HG03342 (cell line): ENCODE results near the gene ANKRD34A.

Experiments used
- ATAC-seq: cut with Tn5 transposase; IDR thresholded peaks from one replicate; pipeline ENCODE4 v1.9.1; 2021; ENCODE audit warnings: mild to moderate bottlenecking, moderate library complexity; ENCODE audit not compliant: unreplicated experiment

The ANKRD34A gene

DNA sequence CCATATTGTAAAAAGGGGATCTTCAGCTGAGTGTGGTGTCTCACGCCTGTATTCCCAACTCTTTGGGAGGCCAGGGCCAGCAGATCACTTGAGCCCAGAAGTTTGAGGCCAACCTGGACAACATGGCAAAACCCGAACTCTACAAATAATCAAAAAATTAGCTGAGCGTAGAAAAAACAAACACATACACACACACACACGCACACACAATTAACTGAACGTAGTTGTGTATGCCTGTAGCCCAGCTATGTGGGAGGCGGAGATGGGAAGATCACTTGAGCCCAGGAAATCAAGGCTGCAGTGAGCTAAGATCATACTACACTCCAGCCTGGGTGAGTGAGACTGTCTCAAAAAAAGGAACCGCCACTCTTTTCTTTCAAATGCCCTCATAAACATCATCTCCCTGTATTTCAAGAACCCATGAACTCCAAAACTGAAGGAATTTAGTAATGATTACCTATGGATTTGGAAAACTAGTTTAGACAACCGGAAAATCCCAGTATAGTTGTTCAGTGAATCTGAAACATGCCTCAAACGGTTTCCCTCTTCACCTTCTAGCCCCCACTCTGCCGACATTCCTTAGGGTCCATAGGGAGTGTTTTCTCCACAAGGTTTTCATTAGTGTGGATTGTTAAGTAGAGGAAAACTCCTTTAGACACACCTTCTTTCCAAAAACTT is 27.5 kb upstream of the ANKRD34A start:
- no peak for ATAC-seq

- no peak for ATAC-seq
Measured at GRCh38 chr1:145990249-145990855, 26.0 kb upstream of the ANKRD34A start.

GRCh38 chr1:145988773-145989172 is 24.4 kb upstream of the ANKRD34A start:
- no peak for ATAC-seq

DNA sequence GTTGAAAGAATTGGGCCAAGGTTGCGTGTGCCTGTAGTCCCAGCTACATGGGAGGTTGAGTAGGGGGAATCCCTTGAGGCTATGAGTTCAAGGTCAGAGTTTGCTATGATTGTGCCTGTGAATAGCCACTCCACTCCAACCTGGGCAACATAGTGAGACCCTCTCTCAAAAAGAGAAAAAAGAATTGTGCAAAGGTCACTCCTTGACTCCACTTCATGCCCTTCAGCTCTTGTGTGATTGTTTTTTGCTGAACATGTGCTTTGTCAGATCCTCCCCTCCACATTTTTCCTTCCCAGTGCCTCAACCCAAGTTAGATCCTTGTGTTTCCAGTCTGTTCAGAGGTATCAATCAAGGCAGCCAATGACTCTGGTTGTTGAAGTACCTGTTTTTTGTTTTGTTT is 23.6 kb upstream of the ANKRD34A start:
- ATAC-seq: no peak

GRCh38 chr1:145986551-145986950 is 22.2 kb upstream of the ANKRD34A start:
- no peak for ATAC-seq

- ATAC-seq: no peak
Measured at GRCh38 chr1:145985502-145986439, 21.4 kb upstream of the ANKRD34A start.

DNA sequence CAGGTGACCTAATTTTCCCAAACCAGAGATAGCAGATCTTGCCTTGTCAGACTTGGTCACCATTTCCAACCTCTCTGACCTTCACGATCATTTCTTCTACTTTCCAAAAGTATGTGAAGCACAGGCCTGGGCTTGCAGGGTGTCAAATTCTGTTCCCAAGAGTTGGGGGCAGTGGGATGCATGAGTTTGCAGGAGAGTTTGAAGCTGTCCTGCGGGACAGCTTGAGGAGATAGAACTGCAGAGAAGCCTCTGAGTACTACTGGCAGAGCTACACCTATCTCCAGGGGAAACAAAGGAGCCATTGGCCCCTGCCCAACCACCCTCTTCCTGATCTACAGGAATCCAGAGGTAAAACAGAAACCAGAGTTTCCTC is 20.7 kb upstream of the ANKRD34A start:
- no peak for ATAC-seq

DNA sequence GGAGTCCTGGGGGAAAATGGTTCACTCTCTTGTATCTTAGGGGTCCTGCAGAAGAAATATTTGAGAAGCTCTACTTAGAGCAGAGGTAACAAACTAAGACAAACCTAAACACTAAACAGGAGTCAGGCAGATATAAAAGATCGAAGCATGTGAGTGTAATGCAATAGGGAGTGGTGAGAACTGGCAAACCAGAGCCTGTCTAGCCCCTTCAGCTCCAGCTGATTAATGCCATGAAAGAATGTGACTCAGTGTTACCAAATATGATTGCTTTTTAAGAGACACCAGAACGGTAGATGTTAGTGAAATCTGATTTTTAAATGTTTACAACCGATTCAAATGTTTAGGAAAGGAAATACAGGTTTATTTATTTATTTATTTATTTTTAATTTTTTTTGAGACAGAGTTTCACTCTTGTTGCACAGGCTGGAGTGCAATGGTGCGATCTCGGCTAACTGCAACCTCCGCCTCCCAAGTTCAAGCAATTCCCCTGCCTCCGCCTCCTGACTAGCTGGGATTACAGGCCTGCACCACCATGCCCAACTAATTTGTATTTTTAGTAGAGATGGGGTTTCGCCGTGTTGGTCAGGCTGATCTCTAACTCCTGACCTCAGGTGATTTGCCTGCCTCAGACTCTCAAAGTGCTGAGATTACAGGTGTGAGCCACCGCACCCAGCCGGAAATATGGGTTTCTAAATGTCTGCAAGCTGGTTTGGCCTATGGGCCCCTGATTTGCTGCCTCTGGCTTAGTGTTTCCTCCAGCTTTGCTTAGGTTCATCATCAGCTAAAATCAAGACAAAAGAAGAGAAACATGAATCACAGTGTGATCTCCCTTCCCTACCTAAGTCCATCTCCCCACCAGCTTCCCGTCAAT is 19.8 kb upstream of the ANKRD34A start:
- no peak for ATAC-seq

- ATAC-seq: no peak
Measured at GRCh38 chr1:145983206-145983675, 18.9 kb upstream of the ANKRD34A start.

GRCh38 chr1:145982010-145982723 is 17.8 kb upstream of the ANKRD34A start:
- ATAC-seq: no peak

- no peak for ATAC-seq
Measured at GRCh38 chr1:145980457-145980994, 16.2 kb upstream of the ANKRD34A start.

DNA sequence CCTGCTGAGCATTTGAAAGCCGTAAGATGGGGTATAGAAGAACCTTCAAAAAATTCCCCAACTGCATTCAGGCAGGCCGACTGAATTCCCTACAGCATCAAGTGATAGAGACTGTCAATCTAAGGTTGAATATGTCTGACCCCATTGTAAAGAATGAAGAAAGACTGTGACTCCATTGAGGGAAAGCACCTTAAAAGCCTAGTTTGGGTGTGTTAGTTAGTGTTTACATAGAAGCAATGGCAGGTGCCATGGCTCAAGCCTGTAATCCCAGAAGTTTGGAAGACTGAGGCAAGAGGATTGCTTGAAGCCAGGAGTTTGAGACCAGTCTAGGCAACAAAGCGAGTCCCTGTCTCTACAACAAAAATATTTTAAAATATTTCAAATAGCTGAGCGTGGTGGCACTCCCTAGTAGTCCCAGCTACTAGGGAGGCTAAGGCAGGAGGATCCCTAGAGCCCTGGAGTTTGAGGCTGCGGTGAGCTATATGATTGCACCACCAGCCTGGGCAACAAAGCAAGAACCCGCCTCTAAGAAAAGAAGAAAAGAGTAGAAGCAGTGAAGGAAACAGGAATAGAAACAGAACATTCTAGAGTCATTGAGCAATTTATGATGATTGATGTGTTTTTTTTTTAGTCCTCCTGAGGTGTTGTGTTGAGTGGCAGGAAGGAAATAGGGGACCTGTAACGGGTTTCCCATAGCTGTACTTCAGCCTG is 15.5 kb upstream of the ANKRD34A start:
- no peak for ATAC-seq

- ATAC-seq: peak; percentile 88
Measured at GRCh38 chr1:145978854-145979745, 14.7 kb upstream of the ANKRD34A start.

DNA sequence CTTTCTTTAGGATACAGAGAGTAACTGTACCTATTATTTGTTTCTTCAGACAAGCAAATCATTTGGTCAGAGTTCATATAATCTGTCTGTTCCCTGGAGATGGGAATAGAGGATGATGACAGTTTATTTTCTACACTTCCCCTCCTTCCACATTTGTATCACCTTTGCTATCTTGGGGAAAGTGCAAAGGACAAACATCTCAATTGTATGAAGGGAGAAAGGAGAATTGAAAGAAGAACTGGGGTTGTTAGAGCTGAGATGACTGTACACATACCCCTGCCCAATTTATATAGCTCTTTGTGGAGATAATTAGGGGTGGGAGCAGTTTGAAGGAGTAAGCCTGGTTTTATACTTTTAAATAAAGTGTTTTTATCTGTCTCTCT is 14.1 kb upstream of the ANKRD34A start:
- ATAC-seq: no peak

GRCh38 chr1:145977486-145978470 is 13.4 kb upstream of the ANKRD34A start:
- ATAC-seq: no peak

GRCh38 chr1:145977016-145977415 is 12.6 kb upstream of the ANKRD34A start:
- ATAC-seq: no peak

GRCh38 chr1:145975216-145975615 is 10.8 kb upstream of the ANKRD34A start:
- no peak for ATAC-seq
